Lower leg skin (tissue), 3 donors: ENCODE results near the gene IFRD2.

Source experiments
- CTCF ChIP-seq, 3 donors: fragments of 450-650 bp; IDR thresholded peaks; one replicate each; pipeline ENCODE4 v1.5.1; 2016; ENCODE audit warnings: antibody characterized with exemption in 3 of 3, mild to moderate bottlenecking in 3 of 3, moderate library complexity in 2 of 3
- POLR2A ChIP-seq, 2 donors: fragments of 450-650 bp; IDR thresholded peaks; one replicate each; pipeline ENCODE4 v1.6.1; 2016 to 2017; ENCODE audit warnings: antibody characterized with exemption in 2 of 2, mild to moderate bottlenecking in 1 of 2, moderate library complexity in 1 of 2

GRCh38 chr3:50256978-50257890, 35.0 kb downstream of the IFRD2 start:
- TF ChIP-seq CTCF (IDR thresholded peaks at IDR 0.05): no peak
- no peak for TF ChIP-seq POLR2A (IDR thresholded peaks at IDR 0.05)
